Nephron progenitor cell (in vitro differentiated cells): ENCODE results near the gene PIAS1.
"Not testable (repeated sequence)": the region's sequence is repeated elsewhere in the genome, so short reads cannot be mapped to it uniquely, and the experiment has no call there.

Experiments
- DNase-seq: peaks from one replicate; pipeline ENCODE4 v3.0.0; 2021
- H3K27ac Mint-ChIP-seq: 2 replicates; pipeline ENCODE4 v1.8.0; 2021; ENCODE audit warnings: mild to moderate bottlenecking, moderate library complexity, mixed read lengths
- H3K27me3 Mint-ChIP-seq: 2 replicates; pipeline ENCODE4 v1.8.0; 2021; ENCODE audit warnings: mild to moderate bottlenecking, low read depth, mixed read lengths; ENCODE audit not compliant: poor library complexity
- H3K36me3 Mint-ChIP-seq: 2 replicates; pipeline ENCODE4 v1.8.0; 2021; ENCODE audit warnings: low read depth, mixed read lengths
- H3K4me1 Mint-ChIP-seq: 2 replicates; pipeline ENCODE4 v1.8.0; 2021; ENCODE audit warnings: mixed read lengths
- H3K4me3 Mint-ChIP-seq: 2 replicates; pipeline ENCODE4 v1.8.0; 2021; ENCODE audit warnings: mild to moderate bottlenecking, moderate library complexity, mixed read lengths
- H3K9me3 Mint-ChIP-seq: 2 replicates; pipeline ENCODE4 v1.8.0; 2021; ENCODE audit warnings: mild to moderate bottlenecking, moderate library complexity, mixed read lengths
- CTCF ChIP-seq: fragments of 200-600 bp; sonication (generic); IDR thresholded peaks from 2 replicates; pipeline ENCODE4 v1.5.0; 2021; ENCODE audit warnings: antibody characterized with exemption

The PIAS1 gene

GRCh38 chr15:68223171-68223570, 169.1 kb downstream of the PIAS1 start:
- no peaks in the 10 kb centered on the region for H3K27me3 Mint-ChIP-seq
- H3K27ac Mint-ChIP-seq = no peak overlapping the region
- no peak overlapping the region for H3K4me3 Mint-ChIP-seq

GRCh38 chr15:68224108-68224507, 170.0 kb downstream of the PIAS1 start:
- Mint-ChIP-seq H3K4me1 (peaks cover 30% of the 10 kb centered on the region), H3K4me3 (no peak overlapping the region), H3K27ac (no peak overlapping the region), H3K9me3 (peaks cover 24% of the 10 kb centered on the region), H3K36me3 (peaks cover 51% of the 10 kb centered on the region), H3K27me3 (no peaks in the 10 kb centered on the region)
- no peak for TF ChIP-seq CTCF
- no peak for DNase-seq

More at GRCh38 chr15:68223171-68223570, 169.1 kb downstream of the PIAS1 start:
- no peak for TF ChIP-seq CTCF
- H3K4me1 Mint-ChIP-seq = peaks cover 22% of the 10 kb centered on the region
- H3K9me3 Mint-ChIP-seq = peaks cover 24% of the 10 kb centered on the region
- DNase-seq = no peak
- peaks cover 60% of the 10 kb centered on the region for H3K36me3 Mint-ChIP-seq

DNA sequence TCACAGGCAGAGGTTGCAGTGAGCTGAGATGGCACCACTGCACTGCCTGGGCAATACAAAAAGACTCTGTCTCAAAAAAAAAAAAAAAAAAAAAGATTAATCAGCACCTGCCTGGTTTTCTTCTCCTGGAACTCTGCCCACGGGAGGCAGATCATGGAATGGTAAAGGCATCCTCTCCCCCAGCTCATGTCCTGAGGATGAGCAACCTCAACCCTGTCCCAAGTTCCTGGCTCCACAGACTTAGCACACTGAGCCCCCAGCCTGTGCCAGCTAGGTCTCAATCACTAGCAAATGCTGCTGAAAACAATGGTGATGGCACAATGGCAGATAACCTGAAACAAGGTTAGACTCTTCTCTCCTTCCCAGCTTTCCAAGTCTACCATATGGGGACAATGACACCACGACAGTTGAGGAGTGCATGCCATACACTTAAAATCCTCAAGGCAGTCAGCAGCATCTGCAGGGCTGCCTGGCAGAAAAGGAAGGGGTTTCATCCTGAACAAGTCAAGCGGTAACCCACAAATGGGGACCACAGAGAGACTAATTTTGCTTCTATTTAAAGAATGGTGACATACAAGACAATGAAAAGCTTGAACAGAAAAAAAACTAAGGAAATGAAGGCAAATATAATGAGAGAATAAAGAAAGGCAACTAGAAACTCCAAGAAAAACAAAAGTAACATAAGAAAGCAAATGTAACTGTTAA, 170.6 kb downstream of the PIAS1 start:
- Mint-ChIP-seq H3K9me3 (peaks cover 24% of the 10 kb centered on the region), H3K4me1 (peaks cover 31% of the 10 kb centered on the region), H3K4me3 (no peak overlapping the region), H3K27me3 (no peaks in the 10 kb centered on the region), H3K27ac (no peak overlapping the region), H3K36me3 (peaks cover 45% of the 10 kb centered on the region)
- no peak for TF ChIP-seq CTCF
- no peak for DNase-seq

- peaks cover 38% of the 10 kb centered on the region for H3K36me3 Mint-ChIP-seq
- not testable (repeated sequence) for DNase-seq, H3K4me3 Mint-ChIP-seq, H3K27me3 Mint-ChIP-seq, H3K27ac Mint-ChIP-seq
- H3K4me1 Mint-ChIP-seq = peaks cover 37% of the 10 kb centered on the region
- peaks cover 18% of the 10 kb centered on the region for H3K9me3 Mint-ChIP-seq
Measured at GRCh38 chr15:68225442-68225841, 171.3 kb downstream of the PIAS1 start.

GRCh38 chr15:68227643-68228142, 173.6 kb downstream of the PIAS1 start:
- Mint-ChIP-seq H3K27me3 (no peaks in the 10 kb centered on the region), H3K9me3 (peaks cover 15% of the 10 kb centered on the region), H3K36me3 (peaks cover 23% of the 10 kb centered on the region), H3K4me3 (peak overlapping the region; percentile 87), H3K4me1 (peaks cover 52% of the 10 kb centered on the region), H3K27ac (no peak overlapping the region)
- no peak for TF ChIP-seq CTCF
- DNase-seq = no peak

- no peak for TF ChIP-seq CTCF
- Mint-ChIP-seq H3K9me3 (peaks cover 8% of the 10 kb centered on the region), H3K4me3 (peak overlapping the region; percentile 87), H3K27me3 (no peaks in the 10 kb centered on the region), H3K36me3 (peaks cover 16% of the 10 kb centered on the region), H3K27ac (peak overlapping the region; percentile 78), H3K4me1 (peaks cover 58% of the 10 kb centered on the region)
- no peak for DNase-seq
Measured at GRCh38 chr15:68228143-68228970, 174.2 kb downstream of the PIAS1 start.
